Spleen (tissue), 11 donors: ENCODE results near the gene TJP1. TPM values are rescaled to one million over a fixed set of nuclear protein-coding genes. Genes with fewer than 3 reads are reported as not detected.

Experiments used
- DNase-seq: peaks from one replicate; pipeline ENCODE4 v3.0.0-alpha.2; 2020
- H3K27ac ChIP-seq, 8 donors: fragments of 200-600 bp; sonication (generic) in 7 of 8; 1 replicate in 4 of 8; 2 replicates in 4 of 8; pipeline versions ENCODE4 v1.5.0 to v1.8.0; 2016 to 2021; ENCODE audit warnings: inconsistent platforms in 4 of 8, mild to moderate bottlenecking in 4 of 8, moderate library complexity in 1 of 8
- H3K27me3 ChIP-seq, 7 donors: fragments of 200-600 bp; sonication (generic) in 6 of 7; replicated peaks in 1 of 7; 1 replicate in 4 of 7; 2 replicates in 3 of 7; pipeline versions ENCODE4 v1.5.0 to v1.8.0; 2016 to 2021; ENCODE audit warnings: inconsistent platforms in 3 of 7, mild to moderate bottlenecking in 1 of 7
- H3K36me3 ChIP-seq, 6 donors: fragments of 200-600 bp; sonication (generic) in 5 of 6; 1 replicate in 4 of 6; 2 replicates in 2 of 6; pipeline versions ENCODE4 v1.5.0 to v1.8.0; 2016 to 2021; ENCODE audit warnings: inconsistent platforms in 2 of 6
- H3K4me1 ChIP-seq, 6 donors: fragments of 200-600 bp; sonication (generic) in 5 of 6; 1 replicate in 3 of 6; 2 replicates in 3 of 6; pipeline versions ENCODE4 v1.5.0 to v1.8.0; 2016 to 2021; ENCODE audit warnings: inconsistent platforms in 3 of 6
- H3K4me3 ChIP-seq, 8 donors: fragments of 200-600 bp; sonication (generic) in 7 of 8; 1 replicate in 4 of 8; 2 replicates in 4 of 8; pipeline versions ENCODE4 v1.5.0 to v1.8.0; 2016 to 2021; ENCODE audit warnings: inconsistent platforms in 4 of 8, mild to moderate bottlenecking in 4 of 8, moderate library complexity in 2 of 8
- H3K9me3 ChIP-seq, 8 donors: fragments of 200-600 bp; sonication (generic) in 7 of 8; 1 replicate in 4 of 8; 2 replicates in 4 of 8; pipeline versions ENCODE4 v1.5.0 to v1.8.0; 2016 to 2021; ENCODE audit warnings: inconsistent platforms in 4 of 8
- CTCF ChIP-seq, 11 experiments: fragments of 200-600 bp in 7 of 11; fragments of 450-650 bp in 4 of 11; sonication (generic) in 4 of 11; IDR thresholded peaks in 8 of 11; conservative IDR thresholded peaks in 3 of 11; 1 replicate in 7 of 11; 2 replicates in 4 of 11; pipeline versions ENCODE4 v1.4.0 to v1.8.0; 2016 to 2021; ENCODE audit warnings: antibody characterized with exemption in 11 of 11, inconsistent platforms in 4 of 11, mild to moderate bottlenecking in 1 of 11
- POLR2A ChIP-seq, 3 donors: fragments of 450-650 bp; IDR thresholded peaks; one replicate each; pipeline ENCODE4 v1.5.1; 2017; ENCODE audit warnings: antibody characterized with exemption in 3 of 3, mild to moderate bottlenecking in 1 of 3
- POLR2AphosphoS5 ChIP-seq, 3 donors: sonication (generic); formaldehyde crosslinking; IDR thresholded peaks; one replicate each; pipeline ENCODE4 v1.5.1; 2017; ENCODE audit warnings: antibody characterized with exemption in 3 of 3
- WGBS, 5 donors: extraction: QIAGEN DNeasy Blood & Tissue Kit in 3 of 5; methylation state at CpG; one replicate each; pipeline versions ENCODE4 v1.1.5 to v1.1.7; 2013 to 2018; 5-methylcytosine and 5-hydroxymethylcytosine counted together
- intact Hi-C: fragments of 100-400 bp; cut with DNase I; formaldehyde crosslinking; loops from one replicate; pipeline ENCODE4 v1.15.0; 2023; ENCODE audit warnings: low total_unique reads
- polyA plus RNA-seq, 3 donors: library from polyadenylated mRNA; stranded (reverse); fragments of 200-250 nt; gene quantifications; one replicate each; pipeline ENCODE4 v1.2.1, GENCODE V29; 2013
- total RNA-seq, 7 donors: library from RNA; depleted of rRNA in 3 of 7; stranded (reverse); fragments of >200 nt in 3 of 7; fragmentation: NEBNext Ultra II Directional in 4 of 7; extraction: Animal tissue kit (Norgen Biotek cat#: 25700) in 4 of 7; gene quantifications; one replicate each; pipeline versions ENCODE4 v1.1.0 to v1.2.1, GENCODE V29; 2016 to 2021
- donor health status: healthy with polysubstance abuse.
- donor health status: DM: no; HTN: no; CAD: no; lungs with moderate emphysema.
- donor health status: DM: no; HTN: no; CAD: no.
- donor health status: Bipolar disorder and iron deficiency.
- donor health status: healthy.
- donor health status: DM: no; HTN: no; CAD: no.
- donor health status: DM: yes; HTN: yes; CAD: no.

Gene TJP1
- total and polyA plus RNA-seq, 10 donors = 2.9 to 71.8 (median 49.7) TPM

GRCh38 chr15:29778382-29778781 lies 43.9 kb downstream of the TJP1 start:
- no peak overlapping the region for H3K4me3 ChIP-seq
- no peak overlapping the region for H3K27ac ChIP-seq
- intact Hi-C loops = no loop called here
- DNase-seq = no peak
- peaks cover 0 to 3% (median 0%) of the 10 kb centered on the region in 8 donors for H3K9me3 ChIP-seq
- H3K36me3 ChIP-seq = no peaks in the 10 kb centered on the region
- no peaks in the 10 kb centered on the region for H3K4me1 ChIP-seq
- TF ChIP-seq CTCF (IDR thresholded peaks at IDR 0.05 in 8 of 11, conservative IDR thresholded peaks at IDR 0.05 in 3 of 11) = no peak
- TF ChIP-seq POLR2AphosphoS5 (IDR thresholded peaks at IDR 0.05) = no peak
- TF ChIP-seq POLR2A (IDR thresholded peaks at IDR 0.05) = no peak
- H3K27me3 ChIP-seq = peaks cover 0 to 6% (median 0%) of the 10 kb centered on the region in 7 donors

GRCh38 chr15:29776859-29777258 lies 45.4 kb downstream of the TJP1 start:
- no peak for TF ChIP-seq POLR2AphosphoS5 (IDR thresholded peaks at IDR 0.05)
- TF ChIP-seq CTCF (IDR thresholded peaks at IDR 0.05 in 8 of 11, conservative IDR thresholded peaks at IDR 0.05 in 3 of 11) = no peak
- no peak for TF ChIP-seq POLR2A (IDR thresholded peaks at IDR 0.05)
- Histone ChIP-seq H3K27ac (no peak overlapping the region), H3K27me3 (peaks cover 0 to 6% (median 0%) of the 10 kb centered on the region in 7 donors), H3K9me3 (peaks cover 0 to 3% (median 0%) of the 10 kb centered on the region in 8 donors), H3K4me1 (no peaks in the 10 kb centered on the region), H3K36me3 (no peaks in the 10 kb centered on the region), H3K4me3 (no peak overlapping the region)
- 58 to 66% (median 59%) methylated on average over 4 of the region's 4 CpGs for WGBS, 5 donors
- DNase-seq = no peak
- intact Hi-C loops = no loop called here

GRCh38 chr15:29774900-29775299 lies 47.4 kb downstream of the TJP1 start:
- Histone ChIP-seq H3K27me3 (peaks cover 0 to 6% (median 0%) of the 10 kb centered on the region in 7 donors), H3K4me1 (no peaks in the 10 kb centered on the region), H3K27ac (no peak overlapping the region), H3K4me3 (no peak overlapping the region), H3K36me3 (peaks cover 0 to 14% (median 0%) of the 10 kb centered on the region in 6 donors), H3K9me3 (no peaks in the 10 kb centered on the region)
- WGBS, 5 donors = 85 to 93% (median 90%) methylated on average over 6 of the region's 6 CpGs
- intact Hi-C loops = no loop called here
- no peak for TF ChIP-seq POLR2A (IDR thresholded peaks at IDR 0.05)
- TF ChIP-seq POLR2AphosphoS5 (IDR thresholded peaks at IDR 0.05) = no peak
- no peak for TF ChIP-seq CTCF (IDR thresholded peaks at IDR 0.05 in 8 of 11, conservative IDR thresholded peaks at IDR 0.05 in 3 of 11)
- no peak for DNase-seq

GRCh38 chr15:29773816-29774215 lies 48.5 kb downstream of the TJP1 start:
- no peak for DNase-seq
- Histone ChIP-seq H3K9me3 (no peaks in the 10 kb centered on the region), H3K27me3 (peaks cover 0 to 6% (median 0%) of the 10 kb centered on the region in 7 donors), H3K27ac (no peak overlapping the region), H3K4me3 (no peak overlapping the region), H3K36me3 (peaks cover 0 to 23% (median 0%) of the 10 kb centered on the region in 6 donors), H3K4me1 (no peaks in the 10 kb centered on the region)
- 79 to 93% (median 84%) methylated on average over 1 of the region's 1 CpG for WGBS, 5 donors
- TF ChIP-seq CTCF (IDR thresholded peaks at IDR 0.05 in 8 of 11, conservative IDR thresholded peaks at IDR 0.05 in 3 of 11) = no peak
- no peak for TF ChIP-seq POLR2AphosphoS5 (IDR thresholded peaks at IDR 0.05)
- no peak for TF ChIP-seq POLR2A (IDR thresholded peaks at IDR 0.05)
- intact Hi-C loops = no loop called here
